ENCODE data around the gene RBM7.

Gene RBM7

DNA sequence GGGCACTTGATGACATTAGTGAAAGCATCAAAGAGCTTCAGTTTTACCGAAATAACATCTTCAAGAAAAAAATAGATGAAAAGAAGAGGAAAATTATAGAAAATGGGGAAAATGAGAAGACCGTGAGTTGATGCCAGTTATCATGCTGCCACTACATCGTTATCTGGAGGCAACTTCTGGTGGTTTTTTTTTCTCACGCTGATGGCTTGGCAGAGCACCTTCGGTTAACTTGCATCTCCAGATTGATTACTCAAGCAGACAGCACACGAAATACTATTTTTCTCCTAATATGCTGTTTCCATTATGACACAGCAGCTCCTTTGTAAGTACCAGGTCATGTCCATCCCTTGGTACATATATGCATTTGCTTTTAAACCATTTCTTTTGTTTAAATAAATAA is 49.4 kb downstream of the RBM7 start:
- no peak for DNase-seq

DNA sequence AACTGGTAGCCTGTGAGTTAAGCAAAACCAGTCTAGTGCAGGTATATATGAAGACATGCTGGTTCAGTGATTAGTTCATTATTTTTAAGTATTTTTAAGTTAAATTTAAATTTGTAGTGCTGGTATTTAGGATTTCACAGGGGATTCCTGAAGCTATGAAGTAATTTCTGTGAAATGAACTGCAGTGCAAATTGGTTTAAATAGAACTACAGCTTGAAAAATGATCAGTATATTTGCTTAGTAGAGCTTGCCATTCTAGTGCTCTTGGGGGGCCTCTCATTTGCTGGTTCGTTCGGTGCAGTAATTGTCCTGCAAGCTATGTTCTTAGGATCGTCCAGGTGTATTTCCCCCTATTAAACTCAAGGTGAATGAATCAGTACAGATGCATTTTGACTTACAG is 51.9 kb downstream of the RBM7 start:
- DNase-seq = no peak

Data from activated naive CD4-positive, alpha-beta T cell treated with Interleukin-2 at 50 U/mL for 16 hours (primary cell).